HG02798 (cell line): ENCODE results near the gene SHROOM2.

Source experiments
- ATAC-seq: cut with Tn5 transposase; IDR thresholded peaks from one replicate; pipeline ENCODE4 v1.9.1; 2021; ENCODE audit warnings: mild to moderate bottlenecking; ENCODE audit not compliant: unreplicated experiment, poor library complexity

SHROOM2 gene

GRCh38 chrX:9919632-9920172 is 133.5 kb downstream of the SHROOM2 start:
- no peak for ATAC-seq

- no peak for ATAC-seq
Observed at GRCh38 chrX:9921407-9921806, 135.2 kb downstream of the SHROOM2 start.

- ATAC-seq: no peak
Observed at GRCh38 chrX:9923357-9923756, 137.1 kb downstream of the SHROOM2 start.

GRCh38 chrX:9926002-9926401 is 139.8 kb downstream of the SHROOM2 start:
- no peak for ATAC-seq

- no peak for ATAC-seq
Observed at GRCh38 chrX:9927698-9928482, 141.7 kb downstream of the SHROOM2 start.

GRCh38 chrX:9935436-9935835 is 149.2 kb downstream of the SHROOM2 start:
- ATAC-seq: no peak

- no peak for ATAC-seq
Observed at GRCh38 chrX:9937761-9938160, 151.5 kb downstream of the SHROOM2 start.

- no peak for ATAC-seq
Observed at GRCh38 chrX:9938516-9938915, 152.3 kb downstream of the SHROOM2 start.

- no peak for ATAC-seq
Observed at GRCh38 chrX:9940421-9940820, 154.2 kb downstream of the SHROOM2 start.

GRCh38 chrX:9942086-9942485 is 155.9 kb downstream of the SHROOM2 start:
- ATAC-seq: peak; percentile 96

- ATAC-seq: no peak
Observed at GRCh38 chrX:9943420-9943819, 157.2 kb downstream of the SHROOM2 start.

- no peak for ATAC-seq
Observed at GRCh38 chrX:9947131-9947794, 161.0 kb downstream of the SHROOM2 start.

GRCh38 chrX:9948406-9948805 is 162.2 kb downstream of the SHROOM2 start:
- ATAC-seq: no peak

GRCh38 chrX:9952300-9952699 is 166.1 kb downstream of the SHROOM2 start:
- no peak for ATAC-seq

GRCh38 chrX:9953396-9953795 is 167.2 kb downstream of the SHROOM2 start:
- ATAC-seq: no peak

GRCh38 chrX:9955506-9955905 is 169.3 kb downstream of the SHROOM2 start:
- no peak for ATAC-seq

- no peak for ATAC-seq
Observed at GRCh38 chrX:9957743-9958142, 171.5 kb downstream of the SHROOM2 start.

- ATAC-seq: no peak
Observed at GRCh38 chrX:9958183-9958582, 172.0 kb downstream of the SHROOM2 start.

- no peak for ATAC-seq
Observed at GRCh38 chrX:9961750-9962149, 175.5 kb downstream of the SHROOM2 start.

- ATAC-seq: no peak
Observed at GRCh38 chrX:9966775-9967408, 180.7 kb downstream of the SHROOM2 start, which contains the start of gene CLDN34. Gene CLDN34, plus strand, starts transcription at chrX:9967358. Its CDS starts 0 bp downstream, at chrX:9967358.

- ATAC-seq: no peak
Observed at GRCh38 chrX:9977635-9978034, 191.4 kb downstream of the SHROOM2 start.
